HCT116 (cell line): ENCODE measurements around the gene GSC. TPM values are rescaled to one million over a fixed set of nuclear protein-coding genes. Genes with fewer than 3 reads are reported as not detected.

Experiments used
- ATAC-seq: fragments of 200-7000 bp; cut with Tn5 transposase; 2 replicates; pipeline ENCODE4 v1.9.1; 2020; ENCODE audit warnings: mild to moderate bottlenecking, moderate library complexity
- BruUV-seq: library from RNA; stranded (reverse); fragments of 400-500 nt; replicated peaks from 2 replicates; lab custom pipeline; 2021; lab: Mats Ljungman, UMichigan
- CTCF ChIA-PET: fragments of 300-600 bp; sonication (Branson Sonifier 250); formaldehyde crosslinking; loops from one replicate; lab custom pipeline; 2021; ENCODE audit warnings: antibody characterized with exemption; lab: Charles Lee
- POLR2A ChIA-PET: fragments of 300-600, 350-600 bp; sonication (Branson Sonifier 250); formaldehyde crosslinking; loops from one replicate; lab custom pipeline; 2021; ENCODE audit warnings: antibody characterized with exemption; lab: Charles Lee
- RAD21 ChIA-PET, 2 experiments: fragments of 300-600 bp; sonication (Branson Sonifier 250); formaldehyde crosslinking; loops; one replicate each; lab custom pipeline; 2023; ENCODE audit warnings: low total read pairs in 2 of 2; ENCODE audit not compliant: uncharacterized antibody in 2 of 2, unreplicated experiment in 2 of 2, low non-redundant PET in 1 of 2; lab: Charles Lee
- DNase-seq: peaks from one replicate; pipeline ENCODE4 v3.0.0-alpha.2; 2010; ENCODE audit warnings: low read depth, low spot score
- H2AFZ ChIP-seq: fragments of 200-600 bp; shearing (Covaris generic), sonication (generic); 2 replicates; pipeline ENCODE4 v1.6.1; 2017; ENCODE audit warnings: low read depth, mixed run types, mixed read lengths, antibody characterized with exemption, low read length; ENCODE audit not compliant: poor library complexity, severe bottlenecking
- H3K27ac ChIP-seq: 2 replicates; pipeline ENCODE4 v1.5.1; 2012; ENCODE audit warnings: low read depth, low read length
- H3K27me3 ChIP-seq: fragments of 200-600 bp; sonication (generic); 2 replicates; pipeline ENCODE4 v1.6.1; 2016; ENCODE audit warnings: mixed run types, low read length, mixed read lengths; ENCODE audit not compliant: insufficient read depth
- H3K36me3 ChIP-seq, 2 experiments: fragments of 200-500 bp in 1 of 2; fragments of 200-600 bp in 1 of 2; sonication (Bioruptor generic) in 1 of 2; sonication (generic) in 1 of 2; 2 replicates each; pipeline versions ENCODE4 v1.5.1 to v1.6.1; 2014 to 2016; ENCODE audit warnings: low read length in 2 of 2, inconsistent platforms in 1 of 2, mixed read lengths in 1 of 2, mixed run types in 1 of 2; ENCODE audit not compliant: insufficient read depth in 2 of 2, control insufficient read depth in 1 of 2
- H3K4me1 ChIP-seq, 2 experiments: fragments of 200-600 bp in 1 of 2; sonication (generic) in 1 of 2; 2 replicates each; pipeline versions ENCODE4 v1.5.1 to v1.6.1; 2012 to 2017; ENCODE audit warnings: low read length in 2 of 2, inconsistent platforms in 1 of 2, mild to moderate bottlenecking in 1 of 2, mixed read lengths in 1 of 2, mixed run types in 1 of 2, moderate library complexity in 1 of 2; ENCODE audit not compliant: insufficient read depth in 2 of 2, control insufficient read depth in 1 of 2
- H3K4me2 ChIP-seq: fragments of 200-600 bp; sonication (generic); 2 replicates; pipeline ENCODE4 v1.6.1; 2017; ENCODE audit warnings: mixed run types, low read length, mixed read lengths
- H3K4me3 ChIP-seq, 2 experiments: fragments of 200-600 bp in 1 of 2; sonication (generic) in 1 of 2; replicated peaks in 1 of 2; 2 replicates each; pipeline ENCODE4 v1.5.1; 2011 to 2016; ENCODE audit warnings: low read length in 2 of 2, control low read depth in 1 of 2, low read depth in 1 of 2, mild to moderate bottlenecking in 1 of 2, mixed read lengths in 1 of 2, mixed run types in 1 of 2
- H3K79me2 ChIP-seq: fragments of 200-600 bp; sonication (generic); 2 replicates; pipeline ENCODE4 v1.6.1; 2017; ENCODE audit warnings: mild to moderate bottlenecking, mixed run types, low read length, moderate library complexity, mixed read lengths; ENCODE audit not compliant: insufficient read depth
- H3K9ac ChIP-seq: fragments of 200-600 bp; sonication (generic); 2 replicates; pipeline ENCODE4 v1.6.1; 2016; ENCODE audit warnings: low read length, mixed read lengths
- H3K9me2 ChIP-seq: fragments of 200-600 bp; sonication (generic), shearing (Covaris generic); 2 replicates; pipeline ENCODE4 v1.6.1; 2017; ENCODE audit warnings: mixed run types, mild to moderate bottlenecking, moderate library complexity; ENCODE audit not compliant: insufficient read depth
- H3K9me3 ChIP-seq, 2 experiments: fragments of 200-500 bp in 1 of 2; fragments of 200-600 bp in 1 of 2; sonication (Bioruptor generic) in 1 of 2; sonication (generic) in 1 of 2; 2 replicates each; pipeline ENCODE4 v1.6.1; 2014 to 2017; ENCODE audit warnings: low read length in 2 of 2, mixed read lengths in 2 of 2, inconsistent platforms in 1 of 2, low read depth in 1 of 2, mild to moderate bottlenecking in 1 of 2, mixed run types in 1 of 2, moderate library complexity in 1 of 2; ENCODE audit not compliant: control insufficient read depth in 1 of 2, insufficient read depth in 1 of 2
- H4K20me1 ChIP-seq: fragments of 200-600 bp; sonication (generic), shearing (Covaris generic); 2 replicates; pipeline ENCODE4 v1.6.1; 2017; ENCODE audit warnings: mixed run types, mild to moderate bottlenecking, moderate library complexity; ENCODE audit not compliant: insufficient read depth
- ATF3 ChIP-seq: IDR thresholded peaks from 2 replicates; pipeline ENCODE4 v1.6.1; 2012
- ELF1 ChIP-seq: IDR thresholded peaks from 2 replicates; pipeline ENCODE4 v1.6.1; 2012; ENCODE audit warnings: low read depth, borderline replicate concordance
- FOSL1 ChIP-seq: IDR thresholded peaks from 2 replicates; pipeline ENCODE4 v1.6.1; 2012; ENCODE audit warnings: low read depth
- POLR2AphosphoS5 ChIP-seq: IDR thresholded peaks from 2 replicates; pipeline ENCODE4 v1.6.1; 2011; ENCODE audit warnings: mild to moderate bottlenecking, low read depth, low read length, moderate library complexity
- SIN3A ChIP-seq: IDR thresholded peaks from 2 replicates; pipeline ENCODE4 v1.6.1; 2012; ENCODE audit warnings: low read depth
- SP1 ChIP-seq: IDR thresholded peaks from 2 replicates; pipeline ENCODE4 v1.6.1; 2012; ENCODE audit warnings: low read depth
- SRF ChIP-seq: IDR thresholded peaks from 2 replicates; pipeline ENCODE4 v1.6.1; 2012; ENCODE audit warnings: low read depth
- TCF7L2 ChIP-seq: IDR thresholded peaks from 2 replicates; pipeline ENCODE4 v1.7.0; 2011; ENCODE audit warnings: borderline replicate concordance, inconsistent platforms; ENCODE audit not compliant: insufficient read depth, insufficient read length; ENCODE audit errors: extremely low read depth
- YY1 ChIP-seq: IDR thresholded peaks from 2 replicates; pipeline ENCODE4 v1.6.1; 2011; ENCODE audit warnings: low read length, low read depth, moderate library complexity, mild to moderate bottlenecking; ENCODE audit not compliant: insufficient replicate concordance; ENCODE audit errors: extremely low read depth
- ZBTB33 ChIP-seq: IDR thresholded peaks from 2 replicates; pipeline ENCODE4 v1.6.1; 2011; ENCODE audit warnings: mild to moderate bottlenecking, low read length, moderate library complexity; ENCODE audit not compliant: insufficient replicate concordance; ENCODE audit errors: extremely low read depth
- intact Hi-C: fragments of 100-400 bp; cut with micrococcal nuclease; formaldehyde crosslinking; loops from 2 replicates; pipeline ENCODE4 v1.10.0; 2022
- total RNA-seq: library from RNA; stranded (reverse); gene quantifications from one replicate; pipeline ENCODE4 v1.2.1, GENCODE V29; 2021; ENCODE audit not compliant: unreplicated experiment

Gene GSC
- total RNA-seq, 1 experiment from 2014 or later, result not detected

DNA sequence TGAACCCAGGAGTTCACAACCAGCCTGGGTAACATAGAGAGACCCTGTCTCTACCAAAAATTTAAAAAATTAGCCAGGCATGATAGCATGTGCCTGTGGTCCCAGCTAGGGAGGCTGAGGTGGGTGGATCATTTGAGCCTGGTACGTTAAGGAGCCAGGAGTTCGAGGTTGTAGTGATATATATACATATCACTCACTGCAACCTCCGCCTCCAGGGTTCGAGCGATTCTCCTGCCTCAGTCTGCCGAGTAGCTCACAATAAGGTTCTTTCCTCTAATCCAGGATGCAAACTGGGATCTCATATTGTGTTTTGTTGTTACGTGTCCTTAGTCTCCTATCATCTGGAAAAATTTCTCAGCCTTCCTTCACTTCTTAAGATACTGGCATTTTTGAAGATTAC, 24.0 kb upstream of the GSC start:
- Histone ChIP-seq H3K36me3 (no peaks in the 10 kb centered on the region), H3K9me3 (no peaks in the 10 kb centered on the region), H2AFZ (no peak overlapping the region), H3K9me2 (no peaks in the 10 kb centered on the region), H3K4me1 (peaks cover 0 to 3% of the 10 kb centered on the region in 2 experiments; a peak in 1 of 4 replicates), H3K79me2 (no peaks in the 10 kb centered on the region), H3K4me3 (no peak overlapping the region), H3K9ac (no peak overlapping the region), H3K27ac (no peak overlapping the region), H3K4me2 (no peak overlapping the region), H4K20me1 (no peaks in the 10 kb centered on the region), H3K27me3 (no peaks in the 10 kb centered on the region)
- TF ChIP-seq SP1 (no peak), SRF (no peak), POLR2AphosphoS5 (no peak), ELF1 (no peak), ZBTB33 (no peak), FOSL1 (no peak), ATF3 (no peak), SIN3A (no peak), YY1 (no peak), TCF7L2 (no peak)
- intact Hi-C loops, result no loop called here
- DNase-seq (no peak), ATAC-seq (no peak)
- ChIA-PET CTCF (no interaction called here), POLR2A (no interaction called here), RAD21 (no interaction called here)
- no TSS peak for BruUV-seq
